ENCODE measurements around the gene FEN1.

FEN1 gene

GRCh38 chr11:61756452-61757212 lies 36.1 kb upstream of the FEN1 start:
- FAIRE-seq (peak; percentile 78), DNase-seq (ENCODE audit: extremely low spot score, insufficient read length, low read depth) (peak; percentile 51)

DNA sequence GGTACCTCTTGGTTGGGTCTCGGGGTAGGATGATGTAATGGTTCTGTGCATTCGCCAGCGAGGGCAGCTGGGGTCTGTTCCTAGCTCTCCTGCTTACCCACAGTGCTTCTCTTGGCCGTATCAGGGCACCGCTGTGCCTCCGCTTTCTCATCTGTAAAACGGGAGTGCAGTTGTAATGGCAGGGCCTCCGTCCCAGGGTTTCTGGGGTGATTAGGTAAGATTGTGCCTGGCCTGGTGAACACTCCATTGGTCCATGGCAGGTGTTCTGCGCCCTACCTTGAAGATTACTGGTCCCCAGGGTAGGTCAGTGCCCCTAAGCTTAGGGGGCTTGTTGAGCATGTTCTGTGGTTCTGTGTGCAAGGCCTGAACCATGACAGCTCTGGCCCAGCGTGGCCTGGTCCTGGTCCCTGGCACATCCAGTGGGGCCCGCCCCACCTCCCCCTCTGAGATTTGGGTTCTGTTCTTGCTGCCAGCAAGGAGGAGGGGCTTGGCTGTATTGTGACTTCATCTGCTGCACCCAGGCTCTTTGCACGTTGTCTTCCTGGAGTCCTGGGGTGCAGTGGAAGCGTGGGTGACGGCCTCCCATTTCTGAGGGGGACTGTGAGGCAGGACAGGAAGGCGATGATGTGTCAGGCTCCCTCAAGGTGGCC lies 35.4 kb upstream of the FEN1 start:
- DNase-seq (ENCODE audit: extremely low spot score, insufficient read length, low read depth) (no peak), FAIRE-seq (no peak)

DNA sequence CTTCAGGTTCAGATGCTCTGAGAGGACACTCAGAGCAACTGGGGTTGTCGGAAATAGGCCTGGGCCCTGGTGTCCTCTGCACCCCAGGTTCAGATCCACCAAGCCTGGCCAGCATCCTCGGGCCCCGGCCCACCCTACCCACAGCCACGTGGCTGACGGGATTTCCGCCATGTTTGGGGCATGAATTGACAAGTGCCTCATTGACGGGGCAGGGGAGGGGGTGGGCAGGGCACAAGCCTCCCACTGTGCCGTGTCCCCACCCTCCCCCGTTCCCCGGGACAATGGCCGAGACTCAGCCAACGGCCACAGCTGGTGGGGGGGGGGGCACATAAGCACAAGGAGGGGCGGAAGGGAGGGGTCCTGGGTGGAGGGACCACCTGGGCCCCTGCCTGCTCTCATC lies 31.8 kb upstream of the FEN1 start:
- DNase-seq (ENCODE audit: extremely low spot score, insufficient read length, low read depth) (no peak), FAIRE-seq (no peak)

GRCh38 chr11:61761440-61762222 lies 31.1 kb upstream of the FEN1 start:
- FAIRE-seq: no peak
- DNase-seq (ENCODE audit: extremely low spot score, insufficient read length, low read depth): no peak

DNA sequence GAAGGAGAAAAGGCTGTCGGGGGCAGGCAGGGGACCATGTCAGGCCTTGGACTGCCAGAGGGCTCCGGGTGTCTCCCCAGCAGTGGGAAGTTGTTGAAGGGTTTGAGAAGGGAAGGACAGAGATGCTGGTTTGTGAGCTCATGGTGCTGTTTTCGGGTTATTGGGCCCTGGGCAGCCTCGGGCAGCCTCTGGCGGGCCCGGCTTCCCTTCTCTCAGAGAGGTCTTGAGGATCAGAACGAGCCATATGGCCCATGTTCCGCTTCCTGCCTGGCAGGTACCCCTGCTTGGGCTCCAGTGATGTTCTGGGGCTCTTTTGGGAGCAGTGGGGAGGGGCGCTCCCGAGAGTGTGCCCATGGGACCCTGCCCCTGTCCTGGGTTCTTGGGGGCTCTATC lies 30.5 kb upstream of the FEN1 start:
- no peak for FAIRE-seq
- DNase-seq (ENCODE audit: extremely low spot score, insufficient read length, low read depth): no peak

- DNase-seq (ENCODE audit: extremely low spot score, insufficient read length, low read depth) (no peak), FAIRE-seq (no peak)
These were observed 29.9 kb upstream of the FEN1 start for GRCh38 chr11:61762798-61763197.

DNA sequence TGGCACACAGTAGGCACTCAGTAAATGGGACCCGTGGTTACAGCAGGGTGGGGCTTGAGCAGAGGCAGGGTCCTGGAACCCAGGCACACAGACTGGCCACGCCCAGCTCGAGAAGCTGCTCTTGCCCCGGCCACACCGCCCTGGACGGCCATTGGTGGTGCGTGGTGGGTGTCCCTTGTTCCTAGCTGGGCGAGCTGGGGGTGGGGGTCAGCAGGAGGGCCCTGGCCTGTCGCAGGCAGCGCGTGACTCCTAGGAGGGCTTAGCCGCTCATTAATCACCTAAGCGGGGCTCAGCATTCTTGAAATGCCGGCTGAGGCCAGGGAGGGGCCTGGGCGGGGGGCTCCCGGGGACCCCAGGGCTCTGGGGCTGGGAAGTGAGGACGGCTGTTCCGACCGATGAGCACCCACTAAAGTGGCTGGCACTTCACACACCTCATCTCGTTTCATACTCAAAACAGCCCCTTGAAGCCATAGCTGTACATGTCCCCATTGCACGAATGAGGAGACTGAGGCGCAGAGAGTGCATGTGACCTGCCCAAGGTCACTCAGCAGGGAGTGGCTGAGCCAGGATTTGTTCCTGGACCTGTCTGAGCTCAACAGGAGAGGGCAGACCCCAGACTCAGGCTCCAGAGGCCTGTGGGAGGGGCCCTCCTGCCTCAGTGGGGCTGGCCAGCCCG lies 28.6 kb upstream of the FEN1 start:
- FAIRE-seq (no peak), DNase-seq (ENCODE audit: extremely low spot score, insufficient read length, low read depth) (no peak)

DNA sequence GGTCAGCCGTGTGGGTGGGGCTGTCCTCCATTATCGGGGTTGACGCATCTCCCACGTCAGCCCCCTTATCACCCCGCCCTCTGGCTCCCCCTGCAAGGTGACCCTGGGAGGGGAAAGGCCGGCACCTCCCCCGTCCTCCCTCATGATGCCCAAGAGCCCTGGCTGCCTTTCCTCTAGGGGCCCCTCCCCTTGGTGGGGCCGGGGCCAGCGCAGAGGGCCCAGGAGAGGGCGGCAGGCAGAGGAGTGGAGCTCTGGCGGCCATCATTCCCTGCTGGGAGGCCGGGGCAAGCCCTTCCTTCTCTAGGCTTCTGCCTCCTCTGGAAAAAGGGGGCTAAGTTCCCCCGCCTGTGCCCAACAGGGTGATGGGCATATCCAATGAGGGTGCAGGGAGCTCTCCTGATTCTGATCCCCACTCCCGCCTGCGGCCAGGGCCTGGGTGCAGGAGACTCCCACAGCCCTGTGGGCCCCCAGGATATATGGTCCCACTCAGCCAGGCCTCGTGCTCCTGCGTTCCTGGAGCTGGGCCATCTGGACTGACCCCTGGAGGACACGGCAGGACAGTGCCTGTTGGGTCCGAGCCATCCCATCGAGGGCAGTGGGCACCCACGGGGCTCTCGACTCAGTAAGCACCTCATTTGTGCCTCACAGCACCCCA lies 28.0 kb upstream of the FEN1 start:
- FAIRE-seq (no peak), DNase-seq (ENCODE audit: extremely low spot score, insufficient read length, low read depth) (no peak)

GRCh38 chr11:61765550-61766253 lies 27.0 kb upstream of the FEN1 start:
- FAIRE-seq (no peak), DNase-seq (ENCODE audit: extremely low spot score, insufficient read length, low read depth) (no peak)

- DNase-seq (ENCODE audit: extremely low spot score, insufficient read length, low read depth): no peak
- FAIRE-seq: no peak
These were observed 26.3 kb upstream of the FEN1 start for GRCh38 chr11:61766353-61766841.

GRCh38 chr11:61768376-61769076 lies 24.2 kb upstream of the FEN1 start:
- DNase-seq (ENCODE audit: extremely low spot score, insufficient read length, low read depth) (no peak), FAIRE-seq (no peak)

DNA sequence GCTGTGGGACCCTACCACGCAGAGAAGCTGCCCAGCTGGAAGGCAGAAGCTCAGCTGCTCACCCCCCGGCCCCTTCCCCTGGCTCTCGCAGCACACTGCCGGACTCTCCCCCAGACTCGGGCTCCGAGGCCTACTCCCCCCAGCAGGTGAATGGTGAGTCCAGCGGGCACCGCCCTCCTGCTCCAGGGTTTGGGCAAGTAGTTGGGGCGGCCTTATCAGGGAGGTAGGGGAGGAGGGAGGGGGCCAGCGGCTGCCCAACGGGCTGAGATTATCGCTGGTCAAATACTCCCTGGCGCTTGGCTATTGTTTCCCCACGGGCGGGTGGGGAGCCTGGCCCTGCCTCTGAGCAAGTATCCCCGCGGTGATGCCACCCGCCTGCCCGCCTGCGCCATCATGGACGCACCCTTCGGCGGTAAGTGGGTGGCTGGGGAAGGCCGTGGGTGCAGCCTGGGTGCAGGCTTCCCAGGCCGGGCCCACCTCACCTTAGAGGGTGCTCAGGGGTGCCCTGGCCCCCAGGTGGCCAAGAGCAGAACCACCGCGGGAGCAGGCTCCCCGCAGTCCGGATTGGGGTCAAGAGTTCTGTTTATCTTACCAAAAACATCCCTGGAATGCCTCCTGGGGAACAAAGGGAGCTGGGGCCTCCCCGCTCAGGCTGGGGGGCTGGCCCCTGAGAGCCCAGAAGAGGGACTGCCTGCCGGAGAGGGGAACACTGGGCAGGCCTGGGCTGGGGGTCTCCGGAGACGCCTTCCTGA lies 23.4 kb upstream of the FEN1 start:
- FAIRE-seq (no peak), DNase-seq (ENCODE audit: extremely low spot score, insufficient read length, low read depth) (no peak)

DNA sequence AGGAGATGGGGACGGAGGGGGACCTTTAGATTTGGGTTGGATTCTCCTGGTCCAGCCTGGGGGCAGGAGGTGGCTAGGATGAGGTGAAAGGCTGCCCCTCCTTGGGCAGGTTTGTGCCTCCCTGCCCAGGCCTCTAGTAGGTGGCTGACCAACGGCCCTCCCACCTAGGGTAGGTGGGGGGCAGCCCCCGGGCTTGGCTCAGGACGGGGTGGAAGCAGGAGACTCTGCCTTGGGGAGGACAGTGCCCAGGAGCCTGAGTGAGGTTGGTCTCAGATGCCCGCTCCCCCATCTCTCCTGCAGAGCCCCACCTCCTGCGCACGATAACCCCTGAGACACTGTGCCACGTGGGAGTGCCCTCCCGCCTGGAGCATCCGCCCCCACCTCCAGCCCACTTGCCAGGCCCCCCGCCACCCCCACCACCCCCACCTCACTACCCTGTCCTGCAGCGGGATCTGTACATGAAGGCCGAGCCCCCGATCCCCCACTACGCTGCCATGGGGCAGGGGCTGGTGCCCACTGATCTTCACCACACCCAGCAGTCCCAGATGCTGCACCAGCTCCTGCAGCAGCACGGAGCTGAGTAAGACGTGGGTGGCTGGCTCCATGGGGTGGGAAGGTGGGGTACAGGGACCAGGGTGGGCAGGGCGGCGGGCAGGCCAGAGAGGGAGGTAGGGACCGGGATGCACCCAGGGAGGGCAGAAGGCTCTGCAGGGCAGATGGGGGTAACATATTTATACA lies 22.6 kb upstream of the FEN1 start:
- no peak for FAIRE-seq
- DNase-seq (ENCODE audit: extremely low spot score, insufficient read length, low read depth): no peak

DNA sequence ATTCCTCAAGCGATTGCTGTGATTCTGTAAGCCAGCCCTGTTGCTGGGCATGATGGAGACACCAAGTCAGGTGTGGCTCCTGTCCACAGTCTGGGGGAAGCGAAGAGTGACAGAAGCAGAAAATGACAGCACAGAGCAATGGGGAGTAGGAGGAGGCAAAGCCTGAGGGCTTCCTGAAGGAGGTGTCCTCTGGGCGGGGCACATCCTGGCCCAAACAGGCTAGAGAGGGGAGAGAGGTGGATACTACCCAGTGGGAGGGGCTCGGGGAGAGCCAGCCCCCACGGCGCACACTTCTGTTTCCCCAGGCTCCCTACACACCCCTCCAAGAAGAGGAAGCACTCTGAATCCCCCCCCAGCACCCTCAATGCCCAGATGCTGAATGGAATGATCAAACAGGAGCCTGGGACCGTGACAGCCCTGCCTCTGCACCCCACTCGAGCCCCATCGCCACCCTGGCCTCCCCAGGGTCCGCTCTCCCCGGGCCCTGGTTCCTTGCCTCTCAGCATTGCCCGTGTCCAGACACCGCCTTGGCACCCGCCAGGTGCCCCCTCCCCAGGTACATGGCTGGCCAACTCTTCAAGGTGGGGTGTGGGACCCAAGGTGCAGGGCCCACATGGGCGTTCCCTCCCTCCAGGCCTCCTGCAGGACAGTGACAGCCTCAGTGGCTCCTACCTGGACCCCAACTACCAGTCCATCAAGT lies 21.4 kb upstream of the FEN1 start:
- no peak for FAIRE-seq

GRCh38 chr11:61771985-61772455 lies 20.7 kb upstream of the FEN1 start:
- no peak for FAIRE-seq
- DNase-seq (ENCODE audit: extremely low spot score, insufficient read length, low read depth): no peak

More for the DNA sequence above, 21.4 kb upstream of the FEN1 start:
- DNase-seq (ENCODE audit: extremely low spot score, insufficient read length, low read depth): no peak

GRCh38 chr11:61773356-61773755 lies 19.4 kb upstream of the FEN1 start:
- DNase-seq (ENCODE audit: extremely low spot score, insufficient read length, low read depth): no peak
- no peak for FAIRE-seq

DNA sequence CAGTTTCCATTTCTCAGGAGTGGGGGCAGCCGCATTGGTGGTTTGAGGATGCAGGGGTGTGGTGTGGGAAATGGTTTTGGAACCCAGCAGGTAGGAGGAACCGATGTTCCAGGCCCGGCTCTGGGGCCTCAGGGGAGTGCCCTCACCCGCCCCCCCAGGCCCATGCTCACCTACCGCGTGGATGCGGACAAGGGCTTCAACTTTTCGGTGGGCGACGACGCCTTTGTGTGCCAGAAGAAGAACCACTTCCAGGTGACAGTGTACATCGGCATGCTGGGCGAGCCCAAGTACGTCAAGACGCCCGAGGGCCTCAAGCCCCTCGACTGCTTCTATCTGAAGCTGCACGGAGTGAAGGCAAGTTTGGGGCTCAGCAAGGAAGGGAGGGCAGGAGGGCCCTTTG lies 18.9 kb upstream of the FEN1 start:
- FAIRE-seq (no peak), DNase-seq (ENCODE audit: extremely low spot score, insufficient read length, low read depth) (no peak)
